Stimulated activated naive CD8-positive, alpha-beta T cell treated with anti-CD3 and anti-CD28 coated beads, Interleukin-15, Interleukin-2, amounts not matched to agents 100 ng/mL and 50 ng/mL, for 24 hours (primary cell): ENCODE measurements around the gene ENTPD6.
A peak's percentile ranks its signal among the peaks of the same experiment; 100 is the strongest.

ENCODE experiments used
- H3K27ac Mint-ChIP-seq: one replicate; pipeline ENCODE4 v1.8.0; 2021; ENCODE audit warnings: mild to moderate bottlenecking, mixed read lengths
- H3K27me3 Mint-ChIP-seq: one replicate; pipeline ENCODE4 v1.8.0; 2021; ENCODE audit warnings: mixed read lengths
- H3K36me3 Mint-ChIP-seq: one replicate; pipeline ENCODE4 v1.8.0; 2021; ENCODE audit warnings: low read depth, mixed read lengths
- H3K4me1 Mint-ChIP-seq: one replicate; pipeline ENCODE4 v1.8.0; 2021; ENCODE audit warnings: low read depth, mixed read lengths
- H3K4me3 Mint-ChIP-seq: one replicate; pipeline ENCODE4 v1.8.0; 2021; ENCODE audit warnings: mild to moderate bottlenecking, mixed read lengths
- H3K9me3 Mint-ChIP-seq: one replicate; pipeline ENCODE4 v1.8.0; 2021; ENCODE audit warnings: mixed read lengths

ENTPD6 gene

DNA sequence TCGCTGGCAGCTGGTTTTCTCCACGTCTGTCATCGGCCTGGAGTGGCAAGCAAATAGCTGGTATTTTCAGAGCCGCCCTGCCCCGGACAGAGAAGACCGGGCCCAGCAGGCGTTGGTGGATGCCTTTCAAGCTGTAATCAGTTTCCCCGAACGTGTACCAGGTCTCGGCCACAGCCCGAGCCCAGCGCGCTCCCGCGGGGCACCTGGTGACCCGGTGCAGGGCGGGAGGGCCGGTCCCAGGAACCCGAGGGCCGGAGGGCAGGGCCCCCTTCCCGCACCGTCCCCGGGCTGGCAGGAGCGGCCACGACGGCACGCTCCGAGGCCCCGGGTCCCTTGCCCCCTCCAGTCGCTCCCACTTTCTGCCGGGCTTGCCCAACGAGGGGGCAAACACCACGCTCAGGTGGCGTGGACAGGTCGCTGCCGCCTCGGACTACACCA is 52.0 kb downstream of the ENTPD6 start:
- H3K9me3 Mint-ChIP-seq: no peaks in the 10 kb centered on the region
- H3K36me3 Mint-ChIP-seq: peaks cover 9% of the 10 kb centered on the region
- H3K4me1 Mint-ChIP-seq: peaks cover 50% of the 10 kb centered on the region
- H3K27ac Mint-ChIP-seq: no peak overlapping the region
- H3K27me3 Mint-ChIP-seq: peaks cover 16% of the 10 kb centered on the region
- peak overlapping the region; percentile 93 for H3K4me3 Mint-ChIP-seq

- peaks cover 57% of the 10 kb centered on the region for H3K4me1 Mint-ChIP-seq
- peak within 1 kb of the TSS; percentile 89 for H3K27ac Mint-ChIP-seq
- H3K27me3 Mint-ChIP-seq: peaks cover 13% of the 10 kb centered on the region
- peaks cover 14% of the 10 kb centered on the region for H3K36me3 Mint-ChIP-seq
- H3K9me3 Mint-ChIP-seq: no peaks in the 10 kb centered on the region
- peak within 1 kb of the TSS; percentile 93 for H3K4me3 Mint-ChIP-seq
These were observed 52.7 kb downstream of the ENTPD6 start, which contains the start of gene PYGB for GRCh38 chr20:25247956-25248785. Gene PYGB (plus strand): TSS chr20:25248085. CDS start chr20:25248179, 94 bp downstream.

GRCh38 chr20:25248786-25249172 is 53.3 kb downstream of the ENTPD6 start:
- peaks cover 61% of the 10 kb centered on the region for H3K4me1 Mint-ChIP-seq
- H3K9me3 Mint-ChIP-seq: no peaks in the 10 kb centered on the region
- peaks cover 14% of the 10 kb centered on the region for H3K36me3 Mint-ChIP-seq

GRCh38 chr20:25249198-25249931 is 53.9 kb downstream of the ENTPD6 start:
- H3K4me1 Mint-ChIP-seq: peaks cover 61% of the 10 kb centered on the region
- H3K36me3 Mint-ChIP-seq: peaks cover 14% of the 10 kb centered on the region
- H3K4me3 Mint-ChIP-seq: peak overlapping the region; percentile 93
- peaks cover 13% of the 10 kb centered on the region for H3K27me3 Mint-ChIP-seq
- no peaks in the 10 kb centered on the region for H3K9me3 Mint-ChIP-seq
- H3K27ac Mint-ChIP-seq: peak overlapping the region; percentile 86

More at GRCh38 chr20:25248786-25249172, 53.3 kb downstream of the ENTPD6 start:
- Mint-ChIP-seq H3K27me3 (peaks cover 13% of the 10 kb centered on the region), H3K27ac (peak overlapping the region; percentile 86), H3K4me3 (peak overlapping the region; percentile 93)

DNA sequence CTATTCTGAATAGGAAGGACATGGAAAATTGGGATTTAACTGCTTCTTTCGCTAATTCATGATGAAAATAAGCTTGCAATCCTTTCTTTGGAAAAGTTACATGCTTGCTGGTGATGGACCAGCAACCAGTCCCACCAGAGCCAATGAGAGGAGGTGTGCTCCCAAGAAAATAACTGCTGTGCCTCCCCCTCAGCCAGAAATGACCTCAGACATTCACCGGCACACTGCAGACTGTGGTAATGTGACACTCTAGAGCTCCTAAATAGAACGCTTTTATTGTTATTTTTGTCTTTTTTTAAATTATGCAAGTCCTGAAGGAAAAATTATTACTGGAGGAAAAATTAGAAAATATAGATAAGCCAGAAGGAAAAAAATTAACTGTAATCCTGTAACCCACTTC is 55.0 kb downstream of the ENTPD6 start:
- Mint-ChIP-seq H3K4me3 (peak overlapping the region; percentile 93), H3K27me3 (peaks cover 10% of the 10 kb centered on the region), H3K36me3 (peaks cover 20% of the 10 kb centered on the region), H3K9me3 (no peaks in the 10 kb centered on the region), H3K27ac (no peak overlapping the region), H3K4me1 (peaks cover 61% of the 10 kb centered on the region)

DNA sequence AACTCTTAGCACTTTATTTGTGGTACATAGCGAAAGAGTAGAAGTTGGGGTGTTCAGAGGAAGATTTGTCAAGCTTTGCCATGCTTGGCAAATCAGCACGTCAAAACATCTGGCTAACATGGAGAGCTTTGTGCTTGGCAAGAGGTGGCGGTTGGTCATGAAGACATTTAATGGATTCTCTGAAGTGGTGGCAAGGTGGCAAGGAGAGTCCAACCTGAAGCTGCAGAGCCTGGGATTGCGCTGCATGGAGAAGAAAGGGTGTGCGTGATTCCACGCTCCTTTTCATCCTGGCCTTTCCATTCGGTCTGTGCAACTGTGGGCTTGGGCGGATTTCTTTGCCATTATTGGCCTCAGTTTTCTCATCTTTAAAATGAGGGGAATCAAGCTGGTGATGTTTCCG is 55.5 kb downstream of the ENTPD6 start:
- H3K27ac Mint-ChIP-seq: no peak overlapping the region
- H3K4me1 Mint-ChIP-seq: peaks cover 60% of the 10 kb centered on the region
- no peaks in the 10 kb centered on the region for H3K9me3 Mint-ChIP-seq
- peaks cover 20% of the 10 kb centered on the region for H3K36me3 Mint-ChIP-seq
- peaks cover 10% of the 10 kb centered on the region for H3K27me3 Mint-ChIP-seq
- H3K4me3 Mint-ChIP-seq: no peak overlapping the region

DNA sequence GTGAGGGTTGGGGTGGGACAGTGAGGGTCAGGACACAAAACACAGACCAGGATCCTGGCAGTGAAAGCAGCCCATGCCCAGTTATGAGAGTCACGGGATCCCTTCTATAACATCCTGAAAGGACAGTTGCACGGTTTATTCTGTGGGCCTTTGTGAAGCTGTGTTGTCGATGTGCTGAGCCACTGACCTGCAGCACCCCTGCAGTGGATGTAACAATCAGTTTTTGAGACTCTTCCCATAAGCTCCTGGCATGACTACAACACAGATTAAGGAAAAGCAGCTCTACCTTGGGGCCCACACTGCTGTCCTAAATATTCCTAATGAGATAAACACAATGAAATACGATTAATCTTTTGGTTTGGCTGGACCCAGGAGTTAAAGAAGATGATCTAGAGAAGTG is 56.0 kb downstream of the ENTPD6 start:
- peaks cover 55% of the 10 kb centered on the region for H3K4me1 Mint-ChIP-seq
- peaks cover 20% of the 10 kb centered on the region for H3K36me3 Mint-ChIP-seq
- no peak overlapping the region for H3K27ac Mint-ChIP-seq
- no peaks in the 10 kb centered on the region for H3K9me3 Mint-ChIP-seq
- peaks cover 4% of the 10 kb centered on the region for H3K27me3 Mint-ChIP-seq
- no peak overlapping the region for H3K4me3 Mint-ChIP-seq

GRCh38 chr20:25252230-25252651 is 56.7 kb downstream of the ENTPD6 start:
- H3K27me3 Mint-ChIP-seq: no peaks in the 10 kb centered on the region
- H3K27ac Mint-ChIP-seq: peak overlapping the region; percentile 52
- no peak overlapping the region for H3K4me3 Mint-ChIP-seq
- H3K9me3 Mint-ChIP-seq: no peaks in the 10 kb centered on the region
- H3K4me1 Mint-ChIP-seq: peaks cover 52% of the 10 kb centered on the region
- peaks cover 20% of the 10 kb centered on the region for H3K36me3 Mint-ChIP-seq

- H3K36me3 Mint-ChIP-seq: peaks cover 20% of the 10 kb centered on the region
- no peaks in the 10 kb centered on the region for H3K27me3 Mint-ChIP-seq
- no peak overlapping the region for H3K4me3 Mint-ChIP-seq
- H3K4me1 Mint-ChIP-seq: peaks cover 55% of the 10 kb centered on the region
- peak overlapping the region; percentile 26 for H3K27ac Mint-ChIP-seq
- H3K9me3 Mint-ChIP-seq: no peaks in the 10 kb centered on the region
These were observed 57.3 kb downstream of the ENTPD6 start for GRCh38 chr20:25252686-25253421.

- no peaks in the 10 kb centered on the region for H3K9me3 Mint-ChIP-seq
- no peak overlapping the region for H3K4me3 Mint-ChIP-seq
- no peaks in the 10 kb centered on the region for H3K27me3 Mint-ChIP-seq
- no peak overlapping the region for H3K27ac Mint-ChIP-seq
- H3K36me3 Mint-ChIP-seq: peaks cover 22% of the 10 kb centered on the region
- H3K4me1 Mint-ChIP-seq: peaks cover 63% of the 10 kb centered on the region
These were observed 58.2 kb downstream of the ENTPD6 start for GRCh38 chr20:25253606-25254275.

DNA sequence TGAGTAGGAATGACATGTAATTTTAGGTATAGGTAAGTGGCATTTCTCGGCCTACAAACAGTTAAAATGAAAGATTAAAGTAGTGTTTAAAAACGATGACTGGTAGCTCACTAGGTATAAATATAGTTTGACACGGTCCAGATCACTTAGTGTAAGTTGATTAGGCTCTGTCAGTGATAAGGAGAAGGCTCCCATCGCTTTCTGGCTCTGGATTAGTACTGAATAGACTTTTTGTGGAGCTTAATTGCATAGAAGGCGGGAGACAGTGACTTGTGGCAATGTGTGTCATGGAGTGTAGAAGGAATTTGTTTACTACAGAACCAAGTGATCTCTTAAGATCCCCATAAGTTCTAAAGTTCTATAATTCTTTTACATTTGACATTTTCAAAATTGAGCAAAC is 59.1 kb downstream of the ENTPD6 start:
- Mint-ChIP-seq H3K4me3 (no peak overlapping the region), H3K36me3 (peaks cover 29% of the 10 kb centered on the region), H3K27ac (no peak overlapping the region), H3K27me3 (no peaks in the 10 kb centered on the region), H3K9me3 (no peaks in the 10 kb centered on the region), H3K4me1 (peaks cover 63% of the 10 kb centered on the region)

DNA sequence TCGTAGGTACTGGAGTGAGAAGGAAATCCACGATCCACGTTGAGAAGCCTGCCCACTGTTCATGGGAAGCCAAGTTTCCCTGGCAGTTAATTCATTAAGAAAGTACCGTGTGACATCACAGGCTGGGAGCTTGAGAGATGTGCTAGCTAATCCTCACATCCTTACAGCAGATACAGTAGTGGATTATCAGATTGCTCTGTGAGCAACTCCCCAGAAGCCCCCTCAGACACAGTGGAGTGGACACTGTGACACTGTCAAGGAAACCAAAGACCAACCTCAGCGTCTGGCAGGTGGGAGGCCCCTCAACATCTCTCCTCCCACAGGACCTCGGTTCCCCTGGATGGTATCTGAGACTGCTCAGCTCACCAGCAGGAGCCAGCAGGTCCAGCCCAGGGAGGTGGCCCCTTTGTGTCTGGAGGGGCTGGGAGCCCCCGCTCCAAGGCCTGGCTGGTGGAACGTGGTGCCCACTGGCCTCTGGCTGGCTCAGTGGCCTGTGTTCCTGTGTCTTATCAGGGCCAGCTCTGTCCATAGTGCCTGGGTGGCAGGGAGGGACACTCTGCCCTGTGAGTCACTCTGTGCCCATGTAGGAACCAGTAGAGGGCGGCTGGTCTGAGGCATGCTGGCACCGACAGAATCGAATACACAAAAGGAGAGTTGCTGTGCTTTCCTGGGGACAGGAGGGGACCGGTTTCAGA is 59.6 kb downstream of the ENTPD6 start:
- no peak overlapping the region for H3K4me3 Mint-ChIP-seq
- H3K9me3 Mint-ChIP-seq: no peaks in the 10 kb centered on the region
- no peaks in the 10 kb centered on the region for H3K27me3 Mint-ChIP-seq
- H3K36me3 Mint-ChIP-seq: peaks cover 35% of the 10 kb centered on the region
- no peak overlapping the region for H3K27ac Mint-ChIP-seq
- peaks cover 63% of the 10 kb centered on the region for H3K4me1 Mint-ChIP-seq

DNA sequence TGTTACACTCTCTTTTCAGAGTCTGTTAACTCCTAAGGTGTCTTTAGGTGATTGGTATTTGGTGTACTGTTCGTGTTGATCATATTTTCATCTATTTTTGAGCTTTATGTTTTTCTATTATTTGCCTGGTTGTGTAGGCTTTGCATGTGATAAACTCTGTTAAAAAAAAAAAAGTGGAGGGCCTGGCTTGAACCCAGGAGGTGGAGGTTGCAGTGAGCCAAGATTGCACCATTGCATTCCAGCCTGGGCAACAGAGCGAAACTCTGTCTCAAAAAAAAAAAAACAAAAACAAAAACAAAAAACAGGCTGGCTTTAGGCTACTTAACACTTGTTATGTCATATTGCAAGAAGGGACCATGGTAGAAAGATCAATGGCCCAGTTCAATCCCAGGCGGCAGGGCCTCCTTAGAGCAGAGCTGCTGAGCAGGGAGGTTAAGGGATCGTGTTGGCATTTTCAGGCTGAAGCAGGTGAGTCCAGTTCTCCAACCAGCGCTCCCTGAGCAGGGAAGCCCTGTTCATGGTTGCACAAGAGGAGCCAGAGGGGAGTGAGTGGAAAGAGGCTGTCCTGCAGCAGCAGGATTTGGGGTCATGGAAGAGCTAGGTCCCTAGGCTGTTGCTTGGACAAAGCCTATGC is 60.8 kb downstream of the ENTPD6 start:
- Mint-ChIP-seq H3K27me3 (no peaks in the 10 kb centered on the region), H3K9me3 (no peaks in the 10 kb centered on the region), H3K4me1 (peaks cover 64% of the 10 kb centered on the region), H3K27ac (no peak overlapping the region), H3K4me3 (no peak overlapping the region), H3K36me3 (peaks cover 40% of the 10 kb centered on the region)
